ENCODE results near the gene PXK.
"Not testable (repeated sequence)": the region's sequence is repeated elsewhere in the genome, so short reads cannot be mapped to it uniquely, and the experiment has no call there.

The PXK gene

DNA sequence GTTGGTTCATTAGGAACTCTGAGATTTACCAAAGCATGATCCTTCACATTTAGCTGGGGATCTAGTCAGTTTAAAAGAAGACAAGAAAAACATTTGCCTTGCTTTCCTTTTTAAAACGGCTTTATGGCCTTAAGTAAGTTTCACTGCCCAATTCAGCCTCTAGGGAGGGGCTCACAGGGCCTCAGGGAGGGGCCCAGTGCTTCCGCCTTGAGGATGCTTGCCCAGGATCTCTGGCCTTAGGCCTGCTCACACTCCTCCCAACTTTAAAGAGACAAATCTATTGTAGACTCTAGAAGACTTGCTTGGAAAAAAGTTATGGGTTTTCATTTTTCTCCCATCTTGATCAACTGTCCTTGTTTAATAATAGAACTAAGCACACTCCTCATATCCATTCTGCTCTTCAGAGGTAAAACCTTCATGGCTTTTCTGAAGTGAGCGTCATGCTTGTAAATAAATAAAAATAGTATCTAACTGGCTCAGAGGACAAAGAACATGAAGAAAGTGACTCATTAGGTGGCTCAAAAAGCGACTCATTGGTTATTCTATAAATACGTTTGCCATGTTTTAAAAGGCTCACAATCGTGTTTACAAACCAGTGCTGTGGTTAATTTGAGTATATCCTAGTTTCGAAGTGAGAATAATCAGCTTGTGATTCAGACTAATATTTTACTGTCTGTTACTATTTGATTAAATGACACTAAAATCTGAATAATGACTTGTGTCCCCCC is 87.3 kb downstream of the PXK start:
- no peak for DNase-seq (ENCODE audit: low spot score)

DNA sequence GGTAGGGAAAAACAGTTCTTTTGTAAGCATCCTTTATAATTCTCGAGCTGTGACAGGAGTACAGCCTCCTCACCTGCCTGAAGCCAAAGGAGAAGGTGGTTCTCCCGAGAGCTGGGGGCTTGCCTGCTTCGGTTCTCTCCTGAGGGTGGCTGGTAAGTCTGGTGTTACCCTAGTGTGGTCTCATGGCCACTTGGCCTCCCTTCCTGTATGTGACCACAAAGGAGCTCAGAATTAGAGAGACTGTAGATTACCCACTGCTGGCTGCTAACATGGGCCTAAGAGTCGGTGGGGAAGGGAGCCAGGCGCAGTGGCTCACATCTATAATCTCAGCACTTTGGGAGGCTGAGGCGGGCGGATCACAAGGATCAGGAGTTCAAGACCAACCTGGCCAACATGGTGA is 88.3 kb downstream of the PXK start:
- no peak for DNase-seq (ENCODE audit: low spot score)

DNA sequence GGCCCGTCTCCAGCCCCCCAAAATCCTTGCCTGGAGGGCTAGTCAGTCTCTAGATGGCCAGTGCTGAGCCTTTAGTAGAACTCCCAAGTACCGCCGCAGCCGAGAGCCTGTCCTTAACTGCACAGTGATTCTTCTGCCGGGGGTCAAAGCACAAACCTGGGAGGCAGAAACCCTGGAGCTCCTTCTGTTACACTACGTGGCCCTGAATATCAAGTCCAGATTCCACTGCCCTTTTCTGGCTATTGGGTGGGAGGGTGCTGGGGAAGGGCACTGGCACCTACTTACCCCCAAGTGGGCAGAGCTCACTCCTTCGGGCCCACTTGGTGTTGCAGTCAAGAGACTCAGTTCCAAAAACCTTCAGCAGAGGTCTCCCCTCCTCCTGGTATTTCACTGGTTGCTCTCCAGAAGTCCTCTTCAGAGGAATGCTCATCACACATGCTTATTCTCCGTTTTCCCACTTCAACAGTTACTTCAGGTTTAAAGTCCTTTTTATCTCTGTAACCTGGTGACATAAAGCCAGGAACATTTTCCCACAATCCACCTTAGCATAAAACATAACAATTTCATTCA is 90.1 kb downstream of the PXK start:
- no peak for DNase-seq (ENCODE audit: low spot score)

DNA sequence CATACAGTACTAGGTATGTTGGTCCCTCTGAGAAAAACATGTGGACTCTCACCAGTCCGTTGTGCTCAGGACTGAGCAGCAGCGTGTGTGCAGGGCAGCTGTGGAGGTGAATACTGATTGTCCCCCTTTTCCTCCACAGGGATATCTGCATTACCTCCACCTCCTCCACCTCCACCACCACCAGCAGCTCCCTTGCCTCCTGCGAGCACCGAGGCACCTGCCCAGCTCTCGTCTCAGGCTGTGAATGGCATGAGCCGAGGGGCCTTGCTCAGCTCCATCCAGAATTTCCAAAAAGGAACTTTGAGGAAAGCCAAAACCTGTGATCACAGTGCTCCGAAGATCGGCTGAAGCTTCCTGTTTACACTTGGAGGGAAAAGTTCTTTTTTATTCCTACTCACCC is 91.9 kb downstream of the PXK start:
- DNase-seq (ENCODE audit: low spot score): no peak

- DNase-seq (ENCODE audit: low spot score): no peak
Measured at GRCh38 chr3:58425782-58426181, 93.1 kb downstream of the PXK start.

GRCh38 chr3:58427661-58428361 is 95.1 kb downstream of the PXK start:
- DNase-seq (ENCODE audit: low spot score): no peak

DNA sequence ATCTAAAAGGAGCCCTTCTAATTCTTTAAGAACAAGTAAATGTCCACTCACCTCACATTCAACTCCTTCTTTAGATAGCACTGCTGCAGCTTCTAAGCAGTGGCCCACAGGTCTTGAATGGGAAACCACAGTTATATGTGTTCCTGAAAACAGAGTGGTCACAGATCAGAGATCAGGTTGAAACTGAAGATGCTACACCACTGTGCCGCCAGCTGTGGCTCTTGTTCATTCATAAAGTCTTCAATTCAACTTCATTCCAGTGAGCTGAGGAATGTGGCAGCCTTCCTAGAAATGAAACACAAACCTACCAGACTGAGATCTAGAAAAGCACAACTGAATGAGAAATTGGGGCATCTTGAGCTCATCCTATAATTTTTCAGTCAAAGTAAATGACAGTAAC is 97.0 kb downstream of the PXK start:
- DNase-seq (ENCODE audit: low spot score): no peak

DNA sequence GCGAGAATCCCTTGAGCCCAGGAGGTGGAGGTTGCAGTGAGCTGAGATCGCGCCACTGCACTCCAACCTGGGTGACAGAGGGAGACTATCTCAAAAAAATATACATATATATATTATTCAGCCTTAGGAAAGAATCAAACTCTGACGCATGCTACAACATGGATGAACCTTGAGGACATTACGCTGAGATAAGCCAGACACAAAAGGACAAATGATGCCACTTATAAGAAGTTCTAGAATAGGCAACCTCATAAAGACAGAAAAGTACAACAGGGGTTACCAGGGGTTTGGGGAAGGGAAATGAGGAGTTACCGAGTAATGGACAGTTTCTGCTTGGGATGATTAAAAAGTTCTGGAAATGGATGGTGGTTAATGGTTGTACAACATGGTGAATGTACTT is 100.2 kb downstream of the PXK start:
- no peak for DNase-seq (ENCODE audit: low spot score)

DNA sequence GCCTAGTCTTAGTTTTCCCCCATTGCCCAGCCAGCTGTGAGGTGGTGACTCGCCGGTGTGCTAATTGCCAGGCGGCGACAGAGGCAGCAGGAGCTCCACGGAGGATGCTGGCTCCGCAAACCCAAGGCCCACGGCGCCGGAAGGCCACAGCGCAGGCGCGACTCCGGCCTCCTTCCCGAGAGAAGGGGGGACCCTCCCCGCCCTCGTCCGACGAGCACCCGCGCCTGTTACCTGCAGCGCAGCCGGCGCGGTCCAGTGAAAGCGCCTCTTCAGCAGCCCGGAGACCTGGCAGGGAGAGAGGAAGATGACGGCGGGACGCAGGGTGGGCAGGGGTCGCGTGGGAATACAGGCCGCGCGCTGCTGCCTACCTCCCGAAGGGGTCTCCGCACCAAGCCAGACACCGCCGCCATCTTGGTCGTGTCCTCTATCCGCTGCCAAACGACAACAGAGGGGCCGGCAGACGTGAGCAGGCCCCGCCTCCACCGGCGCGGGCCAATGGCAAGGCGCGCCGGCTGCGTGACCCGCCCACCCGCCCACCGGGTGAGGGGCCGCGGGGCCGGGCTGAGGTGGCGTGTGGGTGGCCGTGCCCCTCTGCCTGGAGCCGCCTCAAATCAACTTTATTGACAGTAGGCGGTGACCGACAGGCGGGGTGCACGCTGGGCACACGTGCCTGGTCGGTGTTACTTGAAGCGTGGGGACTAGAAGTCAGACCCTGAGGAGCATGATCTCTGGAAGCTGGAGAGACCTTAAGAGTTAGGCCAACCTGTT is 100.9 kb downstream of the PXK start, which contains the start of gene PDHB:
Gene PDHB (minus strand): TSS at position 433 of the 768 bp plus-strand sequence. CDS start 23 bp downstream, at position 410.
- peak; percentile 96 for DNase-seq (ENCODE audit: low spot score)

DNA sequence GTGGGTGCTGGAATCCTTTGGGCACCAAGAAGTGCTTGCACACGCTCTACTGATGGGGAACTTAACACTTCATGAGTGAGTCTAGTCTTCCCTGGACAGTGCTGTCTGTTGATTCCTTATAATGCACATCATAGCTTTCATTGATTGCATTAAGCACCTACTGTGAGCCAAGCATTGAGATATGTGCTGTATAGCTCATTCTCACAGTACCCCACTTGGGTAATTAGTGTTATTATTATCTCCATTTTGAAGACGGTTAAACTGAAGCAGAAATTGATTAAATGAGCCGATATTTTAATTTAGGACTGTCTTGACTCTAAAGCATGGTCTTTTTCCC is 101.4 kb downstream of the PXK start:
- DNase-seq (ENCODE audit: low spot score): no peak

GRCh38 chr3:58434511-58434910 is 101.8 kb downstream of the PXK start:
- DNase-seq (ENCODE audit: low spot score): no peak

- DNase-seq (ENCODE audit: low spot score): no peak
Measured at GRCh38 chr3:58434990-58435389, 102.3 kb downstream of the PXK start.

DNA sequence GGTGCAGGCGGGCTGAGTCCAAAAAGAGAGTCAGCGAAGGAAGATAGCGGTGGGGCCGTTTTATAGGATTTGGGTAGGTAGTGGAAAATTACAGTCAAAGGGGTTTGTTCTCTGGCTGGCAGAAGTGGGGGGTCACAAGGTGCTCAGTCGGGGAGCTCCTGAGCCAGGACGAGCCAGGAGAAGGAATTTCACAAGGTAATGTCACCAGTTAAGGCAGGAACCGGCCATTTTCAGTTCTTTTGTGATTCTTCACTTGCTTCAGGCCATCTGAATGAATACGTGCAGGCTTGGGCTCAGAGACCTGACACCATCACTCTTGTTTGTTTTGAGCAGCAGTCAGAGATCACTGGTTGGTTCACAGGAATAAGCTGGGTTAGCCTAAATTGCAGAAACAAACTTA is 104.6 kb downstream of the PXK start:
- not testable (repeated sequence) for DNase-seq (ENCODE audit: low spot score)

DNA sequence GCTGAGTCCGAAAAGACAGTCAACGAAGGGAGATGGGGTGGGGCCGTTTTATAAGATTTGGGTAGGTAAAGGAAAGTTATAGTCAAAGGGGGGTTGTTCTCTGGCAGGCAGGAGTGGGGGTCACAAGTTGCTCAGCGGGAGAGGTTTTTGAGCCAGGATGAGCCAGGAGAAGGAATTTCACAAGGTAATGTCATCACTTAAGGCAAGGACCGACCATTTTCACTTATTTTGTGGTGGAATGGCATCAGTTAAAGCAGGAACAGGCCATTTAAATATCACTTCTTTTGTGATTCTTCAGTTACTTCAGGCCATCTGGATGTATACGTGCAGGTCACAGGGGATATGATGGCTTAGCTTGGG is 108.3 kb downstream of the PXK start:
- not testable (repeated sequence) for DNase-seq (ENCODE audit: low spot score)

DNA sequence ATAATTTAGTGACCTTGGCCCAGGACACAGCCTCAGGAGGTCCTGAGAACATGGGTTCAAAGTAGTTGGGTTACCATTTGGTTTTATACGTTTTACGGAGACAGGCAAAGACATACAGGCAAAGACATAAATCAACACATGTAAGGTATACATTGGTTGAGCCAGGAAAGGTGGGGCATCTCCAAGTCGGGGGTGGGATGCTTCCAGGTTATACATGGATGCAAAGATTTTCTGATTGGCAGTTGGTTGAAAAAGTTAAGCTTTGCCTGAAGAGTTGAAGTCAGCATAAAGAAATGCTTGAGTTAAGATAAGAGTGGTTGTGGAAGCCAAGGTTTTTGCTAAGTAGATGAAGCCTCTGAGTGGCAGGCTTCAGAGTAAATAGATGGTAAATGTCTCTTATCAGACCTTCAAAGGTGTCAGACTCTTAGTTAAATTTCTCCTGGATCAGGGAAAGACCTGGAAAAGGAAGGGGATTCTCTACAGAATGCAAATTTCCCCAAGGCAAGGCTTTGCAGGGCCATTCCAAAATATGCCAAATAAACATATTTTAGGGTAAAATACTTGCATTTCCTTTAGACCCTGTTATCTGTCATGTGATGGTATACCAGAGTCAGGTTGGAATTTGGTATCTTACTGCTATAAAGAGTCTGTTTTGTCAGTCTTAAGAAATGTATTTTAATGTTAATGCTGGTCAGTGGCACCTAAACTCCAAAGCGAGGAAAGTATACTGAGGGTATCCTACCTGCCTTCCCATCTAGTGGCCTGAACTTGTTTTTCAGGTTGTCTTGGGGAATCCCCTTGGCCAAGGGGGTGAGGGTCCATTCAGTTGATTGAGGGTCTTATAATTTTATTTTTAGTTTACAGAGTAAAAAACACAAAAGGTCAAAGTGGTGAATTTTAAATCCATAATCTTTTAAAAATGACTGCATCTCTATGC is 109.1 kb downstream of the PXK start:
- no peak for DNase-seq (ENCODE audit: low spot score)

GRCh38 chr3:58452176-58452575 is 119.5 kb downstream of the PXK start:
- no peak for DNase-seq (ENCODE audit: low spot score)

DNA sequence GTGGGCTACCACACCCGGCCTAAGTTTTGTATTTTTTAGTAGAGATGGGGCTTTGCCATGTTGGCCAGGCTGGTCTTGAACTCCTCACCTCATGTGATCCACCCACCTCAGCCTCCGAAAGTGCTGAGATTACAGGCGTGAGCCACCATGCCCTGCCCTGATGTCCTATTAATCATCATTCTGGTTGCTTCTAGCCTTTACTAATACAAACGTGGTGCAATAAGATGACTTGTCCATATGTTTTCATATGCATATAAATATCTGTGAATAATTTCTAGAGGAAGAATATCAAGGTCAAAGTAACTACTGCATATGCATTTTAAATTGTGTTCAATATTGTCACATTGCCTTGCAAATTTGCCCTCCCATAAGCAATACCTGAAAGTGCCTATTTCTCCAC is 126.5 kb downstream of the PXK start:
- no peak for DNase-seq (ENCODE audit: low spot score)

- no peak for DNase-seq (ENCODE audit: low spot score)
Measured at GRCh38 chr3:58462829-58463180, 130.1 kb downstream of the PXK start.

DNA sequence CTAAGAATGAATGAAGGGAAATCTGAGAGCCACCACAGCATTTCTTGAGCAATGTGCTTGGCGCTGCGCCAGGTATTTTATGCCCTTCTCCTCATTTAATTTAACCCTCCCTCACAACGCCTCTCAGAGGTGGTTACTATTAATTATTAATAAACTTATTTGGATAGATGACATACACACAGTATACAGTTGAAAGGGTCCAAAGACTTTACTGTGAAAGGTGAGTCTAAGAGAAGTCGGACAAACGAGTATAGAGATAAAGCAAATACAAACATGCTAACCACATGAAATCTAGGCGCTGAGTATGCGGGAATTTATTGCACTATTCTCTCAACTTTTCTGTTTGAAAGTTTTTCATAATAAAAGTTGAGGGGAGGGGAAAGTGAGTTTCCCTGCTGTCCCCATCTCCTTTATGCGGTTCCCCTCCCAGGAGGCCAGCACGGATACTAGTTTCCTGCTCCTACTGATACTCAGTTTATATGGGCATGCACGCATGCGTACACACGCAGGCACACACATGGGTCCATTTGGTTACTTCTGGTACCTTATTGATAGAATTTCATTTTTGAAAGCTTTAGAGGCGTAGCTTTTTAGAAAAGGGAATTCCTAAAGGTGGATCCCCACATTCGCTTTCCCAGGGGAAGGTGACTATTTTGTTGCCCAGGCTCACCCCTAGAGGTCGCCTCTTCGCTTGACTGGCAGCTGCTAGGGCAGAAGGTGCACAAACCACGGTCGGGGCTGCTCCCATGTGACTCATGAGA is 130.7 kb downstream of the PXK start:
- peak; percentile 81 for DNase-seq (ENCODE audit: low spot score)

- no peak for DNase-seq (ENCODE audit: low spot score)
Measured at GRCh38 chr3:58463942-58464271, 131.2 kb downstream of the PXK start.

- no peak for DNase-seq (ENCODE audit: low spot score)
Measured at GRCh38 chr3:58464866-58465265, 132.2 kb downstream of the PXK start.

All from germinal center (tissue), 1 donor.